Right kidney (tissue), 1 donor: ENCODE results near the gene KAT6B.
"Not testable (repeated sequence)": the region's sequence is repeated elsewhere in the genome, so short reads cannot be mapped to it uniquely, and the experiment has no call there.

ENCODE experiments used
- DNase-seq: peaks from one replicate; pipeline ENCODE4 v3.0.0-alpha.2; 2016

KAT6B gene

GRCh38 chr10:74889662-74889998, 63.2 kb downstream of the KAT6B start:
- no peak for DNase-seq

GRCh38 chr10:74890460-74890859, 64.1 kb downstream of the KAT6B start:
- no peak for DNase-seq

- no peak for DNase-seq
Observed at GRCh38 chr10:74891053-74891452, 64.7 kb downstream of the KAT6B start.

GRCh38 chr10:74892839-74893238, 66.4 kb downstream of the KAT6B start:
- peak; percentile 23 for DNase-seq

GRCh38 chr10:74893329-74893728, 66.9 kb downstream of the KAT6B start:
- DNase-seq, result not testable (repeated sequence)

DNA sequence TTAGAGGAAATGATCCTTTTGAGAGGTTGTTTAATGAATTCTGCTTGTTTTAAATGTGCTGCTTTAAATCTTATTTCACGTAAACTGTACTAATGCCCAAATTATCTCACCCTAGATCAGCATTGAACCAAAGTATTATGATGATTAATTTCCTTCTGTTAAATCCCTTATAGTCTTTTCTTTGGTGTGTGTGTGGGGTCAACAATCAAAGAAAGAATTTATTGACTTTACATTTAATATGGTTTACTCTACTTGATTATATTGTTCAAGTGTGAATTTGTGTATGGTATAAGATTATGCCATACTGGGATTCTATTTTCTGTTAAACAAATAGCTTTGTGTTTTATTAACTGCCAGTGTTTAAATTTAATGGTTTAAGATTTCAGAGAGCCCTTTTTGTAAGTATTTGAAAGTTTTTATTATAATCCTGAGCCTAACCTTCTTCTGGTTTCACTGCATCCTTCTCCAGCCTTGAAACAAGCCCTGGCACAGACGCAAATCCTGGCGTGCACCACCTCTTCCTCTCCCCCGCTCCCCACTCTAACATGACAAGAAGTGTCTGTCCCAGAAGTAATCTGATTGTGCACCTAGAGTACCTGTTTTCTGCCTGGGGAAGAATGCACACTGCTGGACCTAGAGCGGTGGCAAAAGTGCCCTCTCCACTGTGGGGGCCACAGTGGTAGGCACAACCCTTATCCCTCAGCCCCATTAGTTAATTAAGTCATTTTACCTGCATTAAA, 70.6 kb downstream of the KAT6B start:
- no peak for DNase-seq

DNA sequence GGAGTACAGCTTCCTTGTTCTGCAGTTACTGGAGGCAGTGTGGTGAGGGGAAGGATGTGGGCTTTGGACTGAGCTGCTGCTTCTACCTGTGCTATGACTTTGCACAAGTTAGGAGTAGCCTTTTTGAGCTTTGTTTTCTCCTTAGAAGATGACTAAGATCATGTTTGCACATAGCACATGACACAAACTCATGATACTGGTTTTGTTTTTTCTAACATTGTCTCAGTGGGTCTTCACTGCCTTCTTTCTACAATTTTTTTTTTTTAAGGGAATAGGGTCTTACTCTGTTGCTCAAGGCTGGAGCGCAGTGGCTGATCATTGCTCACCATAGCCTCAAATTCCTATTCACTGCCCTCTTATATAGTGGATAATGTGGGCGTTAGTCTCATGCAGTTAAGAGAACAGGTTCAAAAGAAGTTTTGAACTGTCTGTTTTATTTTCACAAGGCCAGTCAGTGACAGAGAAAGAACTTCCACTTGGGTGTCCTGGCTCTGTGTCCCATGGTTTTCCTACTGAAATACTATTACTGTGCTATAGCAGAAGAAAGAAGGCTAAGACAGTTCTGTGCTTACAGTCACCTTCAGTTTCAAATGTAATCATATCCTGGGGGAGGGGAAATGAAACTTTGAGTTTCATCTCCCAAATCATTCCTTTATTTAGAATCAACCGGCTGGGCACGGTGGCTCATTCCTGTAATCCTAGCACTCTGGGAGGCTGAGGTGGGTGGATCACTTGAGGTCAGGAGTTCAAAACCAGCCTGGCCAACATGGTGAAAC, 72.0 kb downstream of the KAT6B start:
- DNase-seq, result no peak

- no peak for DNase-seq
Observed at GRCh38 chr10:74900297-74900696, 73.9 kb downstream of the KAT6B start.

- no peak for DNase-seq
Observed at GRCh38 chr10:74901301-74901700, 74.9 kb downstream of the KAT6B start.

DNA sequence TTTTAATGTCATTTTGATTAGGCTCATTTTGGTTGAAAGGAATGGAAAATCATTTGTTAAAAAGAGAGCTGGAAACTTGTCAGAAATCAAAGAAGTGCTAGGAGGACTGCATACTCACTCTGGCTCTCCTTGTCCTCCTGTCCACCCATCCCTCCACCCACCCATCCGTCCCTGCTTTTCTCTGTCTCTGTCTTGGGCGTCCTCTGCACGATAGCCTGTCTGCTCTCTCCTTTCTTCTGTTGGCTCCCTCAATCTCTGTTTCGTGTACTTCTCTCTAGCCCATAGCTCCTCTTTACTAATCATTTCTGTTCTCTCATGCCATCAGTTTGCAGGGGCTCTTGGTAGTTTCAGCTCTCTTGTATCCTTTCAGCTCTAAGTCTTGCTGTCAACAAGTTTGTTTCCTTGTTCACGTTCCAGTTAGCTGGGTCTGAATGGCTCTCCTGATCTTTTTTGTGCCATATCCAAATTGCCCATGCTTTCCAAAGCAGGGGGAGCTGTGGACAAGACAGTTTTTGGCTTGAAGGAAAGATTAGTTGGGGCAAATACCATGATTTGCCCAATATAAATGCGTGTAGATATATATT, 75.6 kb downstream of the KAT6B start:
- no peak for DNase-seq

- DNase-seq, result no peak
Observed at GRCh38 chr10:74903491-74903890, 77.1 kb downstream of the KAT6B start.

DNA sequence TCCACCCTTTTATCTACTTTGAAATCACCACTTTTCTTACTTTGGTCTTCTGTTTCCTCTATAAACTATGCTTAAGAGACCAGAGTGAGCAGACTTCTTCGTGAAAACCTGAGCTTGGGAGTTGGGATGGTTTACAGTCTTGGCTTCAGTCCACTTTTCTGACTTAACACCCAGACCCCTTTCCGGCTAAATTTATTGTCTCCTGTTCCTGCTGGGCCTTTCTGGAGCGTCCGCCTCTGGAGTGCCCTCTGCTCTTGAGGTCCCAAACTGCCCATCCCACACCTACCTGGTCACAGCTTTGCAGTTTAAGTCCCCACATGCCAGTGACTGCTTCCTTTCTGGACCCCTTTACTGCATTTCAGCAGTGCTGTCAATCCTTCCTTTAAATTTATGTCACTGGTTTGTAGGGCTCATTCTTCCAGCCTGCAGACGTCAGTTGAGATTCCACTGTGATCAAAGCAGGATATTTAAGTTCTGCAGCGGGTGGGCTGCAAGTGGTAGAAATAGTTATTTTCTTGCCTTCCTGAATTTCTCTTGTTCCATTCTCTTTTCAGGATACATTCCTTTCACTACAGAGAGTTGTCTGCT, 80.3 kb downstream of the KAT6B start:
- DNase-seq, result no peak

DNA sequence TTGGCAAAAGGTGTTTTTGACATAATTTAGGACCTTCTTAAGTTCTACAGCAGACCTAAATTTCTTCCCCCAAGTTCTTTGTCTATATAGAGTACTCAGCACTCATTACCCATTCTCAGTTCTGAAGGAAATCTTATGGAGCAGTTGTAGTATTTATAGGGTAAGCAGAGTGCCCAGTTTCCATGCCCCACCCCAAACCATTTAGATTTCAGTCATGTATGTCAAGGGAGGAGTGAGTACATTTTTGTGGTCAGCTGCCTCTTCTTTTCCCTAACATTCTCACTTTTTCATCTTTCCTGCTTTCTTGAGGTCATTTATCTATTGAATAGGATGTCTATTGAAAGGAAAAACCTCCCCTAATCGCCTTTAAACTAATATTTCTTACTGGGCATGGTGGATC, 83.3 kb downstream of the KAT6B start:
- DNase-seq, result no peak

DNA sequence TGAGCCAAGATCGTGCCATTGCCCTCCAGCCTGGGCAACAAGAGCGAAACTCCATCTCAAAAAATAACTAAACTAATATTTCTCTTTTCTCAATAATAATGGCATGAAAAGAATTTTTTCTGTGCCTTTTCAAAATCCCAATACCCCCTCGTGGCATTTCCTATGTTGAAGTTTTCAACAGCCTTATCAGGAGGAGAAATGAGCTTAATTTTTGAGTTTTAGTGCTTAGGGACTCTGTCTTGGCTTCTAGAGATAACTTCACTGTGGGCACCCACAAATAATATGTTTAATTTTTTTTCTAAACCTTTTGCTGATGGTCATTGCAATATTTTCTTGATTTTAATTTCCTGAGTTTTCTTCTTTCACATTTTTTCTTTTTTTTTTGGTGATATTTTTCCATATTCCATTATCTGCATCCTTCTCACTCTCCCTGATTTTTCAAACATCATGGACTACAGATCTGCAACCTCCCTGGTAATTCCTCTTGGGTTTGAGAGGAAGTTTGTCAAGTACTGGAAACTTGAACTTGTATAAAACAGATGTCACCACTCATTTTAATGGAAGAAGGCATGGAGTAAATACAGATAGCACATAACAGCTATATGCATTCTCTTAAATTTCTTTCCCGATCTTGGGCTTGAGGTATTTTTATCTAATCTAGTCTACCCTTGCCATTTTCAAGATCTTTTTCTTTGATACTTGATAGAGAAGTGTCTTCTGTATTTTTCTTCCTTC, 84.0 kb downstream of the KAT6B start:
- DNase-seq, result no peak

GRCh38 chr10:74910976-74911350, 84.6 kb downstream of the KAT6B start:
- DNase-seq, result no peak

DNA sequence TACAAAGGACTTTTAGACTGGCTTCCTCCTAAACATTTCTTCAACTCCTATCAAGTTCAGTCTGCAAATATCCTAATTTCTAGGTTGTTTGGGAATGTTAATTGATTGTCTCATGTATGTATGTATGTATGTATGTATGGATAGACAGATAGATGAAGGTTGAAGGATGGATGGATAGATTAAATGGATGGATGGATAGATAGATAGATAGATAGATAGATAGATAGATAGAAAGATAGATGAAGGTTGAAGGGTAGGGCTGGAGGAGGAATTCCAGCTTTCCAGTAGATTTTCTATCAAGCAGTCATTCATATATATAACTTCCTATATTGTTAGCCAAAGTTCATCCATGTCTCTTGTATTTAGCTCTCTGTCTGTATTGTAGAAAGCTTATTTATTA, 85.8 kb downstream of the KAT6B start:
- no peak for DNase-seq

- DNase-seq, result no peak
Observed at GRCh38 chr10:74912682-74913081, 86.3 kb downstream of the KAT6B start.

DNA sequence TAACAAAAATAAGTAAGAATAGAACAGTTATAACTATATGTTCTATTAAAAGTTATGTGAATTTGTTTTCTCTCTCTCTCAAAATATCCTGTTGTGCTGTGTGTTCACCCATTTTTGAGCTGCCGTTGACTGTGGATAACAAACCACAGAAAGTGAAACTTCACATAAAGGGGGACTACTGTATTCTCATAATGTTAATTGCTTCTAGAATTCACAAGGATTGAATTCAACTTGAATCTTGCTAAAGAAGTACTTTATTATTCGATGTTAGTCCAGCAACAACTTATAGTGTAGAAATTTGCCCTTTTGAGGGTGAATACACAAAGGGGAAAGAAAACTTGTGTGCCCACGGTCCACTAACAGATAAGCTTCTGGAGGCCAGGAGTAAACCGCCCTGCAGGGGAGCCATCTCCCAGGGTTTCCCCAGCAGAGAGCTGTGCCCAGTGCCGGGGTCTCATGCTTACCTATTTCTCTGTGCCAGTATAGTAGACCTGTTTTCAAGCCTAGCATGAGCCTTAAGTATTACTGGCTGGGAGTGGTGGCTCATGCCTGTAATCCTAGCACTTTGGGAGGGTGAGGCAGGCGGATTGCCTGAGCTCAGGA, 87.1 kb downstream of the KAT6B start:
- no peak for DNase-seq

DNA sequence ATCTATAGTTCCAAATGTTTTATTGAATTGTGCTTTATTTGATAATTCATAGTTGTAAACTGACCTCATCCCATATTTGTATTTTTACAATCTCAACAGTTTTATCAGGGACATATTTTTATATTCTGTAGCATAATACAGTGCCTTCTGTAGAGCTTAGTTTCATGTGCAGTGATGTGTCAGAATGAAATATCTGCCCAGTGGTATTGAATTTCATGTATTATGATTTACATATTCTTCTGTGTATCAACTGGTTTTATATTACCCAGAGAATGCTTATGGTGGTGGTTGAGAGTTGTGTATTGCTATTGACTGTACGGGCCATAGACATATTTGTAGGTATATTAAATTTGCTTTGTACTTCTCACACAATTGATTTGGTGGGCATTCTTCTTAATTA, 89.9 kb downstream of the KAT6B start:
- no peak for DNase-seq

GRCh38 chr10:74917481-74918077, 91.2 kb downstream of the KAT6B start:
- no peak for DNase-seq

- DNase-seq, result no peak
Observed at GRCh38 chr10:74919671-74920070, 93.3 kb downstream of the KAT6B start.

- not testable (repeated sequence) for DNase-seq
Observed at GRCh38 chr10:74921070-74921469, 94.7 kb downstream of the KAT6B start.
